Stimulated activated naive CD8-positive, alpha-beta T cell treated with anti-CD3 and anti-CD28 coated beads, Interleukin-15, Interleukin-2, amounts not matched to agents 100 ng/mL and 50 ng/mL, for 24 hours (primary cell): ENCODE measurements around the gene VWCE.
"Not testable (repeated sequence)": the region's sequence is repeated elsewhere in the genome, so short reads cannot be mapped to it uniquely, and the experiment has no call there.

ENCODE experiments used
- H3K27ac Mint-ChIP-seq: one replicate; pipeline ENCODE4 v1.8.0; 2021; ENCODE audit warnings: mild to moderate bottlenecking, mixed read lengths
- H3K27me3 Mint-ChIP-seq: one replicate; pipeline ENCODE4 v1.8.0; 2021; ENCODE audit warnings: mixed read lengths
- H3K36me3 Mint-ChIP-seq: one replicate; pipeline ENCODE4 v1.8.0; 2021; ENCODE audit warnings: low read depth, mixed read lengths
- H3K4me1 Mint-ChIP-seq: one replicate; pipeline ENCODE4 v1.8.0; 2021; ENCODE audit warnings: low read depth, mixed read lengths
- H3K4me3 Mint-ChIP-seq: one replicate; pipeline ENCODE4 v1.8.0; 2021; ENCODE audit warnings: mild to moderate bottlenecking, mixed read lengths
- H3K9me3 Mint-ChIP-seq: one replicate; pipeline ENCODE4 v1.8.0; 2021; ENCODE audit warnings: mixed read lengths

VWCE gene

DNA sequence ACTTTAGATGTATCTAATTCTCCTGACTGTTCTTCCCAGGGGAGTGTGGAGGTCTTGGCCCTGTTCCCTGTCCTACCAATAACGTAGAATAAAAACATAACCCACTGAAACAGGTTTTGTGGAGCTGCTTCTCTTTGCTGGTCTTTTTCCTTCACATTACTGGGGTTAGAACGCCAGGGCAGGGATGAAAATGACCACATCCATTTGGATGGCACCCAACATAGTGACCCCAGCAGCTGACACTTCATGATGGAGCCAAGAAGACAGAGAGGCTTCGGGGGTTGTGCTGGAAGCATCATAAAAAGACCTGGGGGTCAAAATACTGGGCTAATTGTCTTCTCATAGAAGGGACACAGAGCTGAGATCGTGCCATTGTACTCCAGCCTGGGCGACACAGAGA lies 63.5 kb downstream of the VWCE start:
- H3K36me3 Mint-ChIP-seq, H3K4me1 Mint-ChIP-seq, H3K4me3 Mint-ChIP-seq, H3K27ac Mint-ChIP-seq, H3K27me3 Mint-ChIP-seq, H3K9me3 Mint-ChIP-seq: not testable (repeated sequence)

GRCh38 chr11:61231033-61231432 lies 64.1 kb downstream of the VWCE start:
- not testable (repeated sequence) for H3K36me3 Mint-ChIP-seq, H3K9me3 Mint-ChIP-seq, H3K27me3 Mint-ChIP-seq, H3K4me3 Mint-ChIP-seq, H3K27ac Mint-ChIP-seq, H3K4me1 Mint-ChIP-seq

DNA sequence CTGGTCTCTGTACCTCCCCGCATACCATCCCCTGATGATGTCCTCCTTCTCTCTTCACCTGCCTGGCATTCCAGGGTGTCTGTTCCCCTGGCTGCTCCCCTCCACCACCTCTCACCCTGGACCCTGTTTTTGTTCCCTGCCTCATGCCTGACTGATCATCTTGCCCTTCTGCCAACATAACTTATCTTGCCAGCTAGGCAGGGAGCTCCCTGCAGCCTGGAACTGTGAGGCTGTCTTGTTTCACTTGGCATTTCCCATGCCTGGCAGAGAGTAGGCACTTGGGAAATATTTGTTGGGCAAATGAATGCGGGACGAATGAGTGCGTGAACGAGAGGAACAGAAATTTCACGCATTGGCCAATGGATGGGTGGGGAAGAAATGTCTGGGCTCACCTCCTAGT lies 65.7 kb downstream of the VWCE start:
- H3K9me3 Mint-ChIP-seq, H3K4me3 Mint-ChIP-seq, H3K36me3 Mint-ChIP-seq, H3K27ac Mint-ChIP-seq, H3K4me1 Mint-ChIP-seq, H3K27me3 Mint-ChIP-seq: not testable (repeated sequence)

DNA sequence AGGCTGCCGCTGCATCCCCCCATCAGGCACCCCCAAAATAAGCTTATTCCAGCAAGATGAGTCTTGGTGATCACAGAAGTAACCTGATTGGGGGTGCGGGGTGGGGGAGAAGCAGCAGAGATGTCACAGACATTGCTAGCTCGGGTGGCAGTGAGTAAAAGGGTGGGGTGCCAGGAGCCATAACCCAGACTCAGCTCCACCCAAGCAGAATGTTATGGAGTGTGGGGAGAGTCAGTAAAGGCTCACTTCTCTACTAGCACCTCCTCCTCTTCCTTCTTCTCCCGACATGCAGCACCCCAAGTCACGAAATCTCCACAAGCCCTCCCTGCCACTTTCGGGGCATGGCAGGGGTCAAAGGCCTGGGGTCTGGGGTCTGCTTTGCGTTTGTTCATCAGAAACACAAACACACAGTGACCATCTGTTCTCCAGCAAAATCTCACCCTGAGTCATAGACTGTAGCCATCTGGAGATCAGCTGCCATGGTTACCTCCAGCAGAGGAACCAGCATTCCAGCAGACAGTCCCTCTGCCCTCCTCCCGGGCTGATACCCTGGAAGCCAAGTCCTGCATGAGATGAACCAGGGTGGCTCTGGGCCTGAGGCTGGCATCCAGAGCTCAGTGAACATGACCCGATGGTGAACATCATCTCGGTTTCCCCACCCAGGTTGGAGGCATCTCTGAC lies 68.5 kb downstream of the VWCE start:
- H3K27ac Mint-ChIP-seq, H3K4me3 Mint-ChIP-seq, H3K27me3 Mint-ChIP-seq, H3K9me3 Mint-ChIP-seq, H3K36me3 Mint-ChIP-seq, H3K4me1 Mint-ChIP-seq: not testable (repeated sequence)

DNA sequence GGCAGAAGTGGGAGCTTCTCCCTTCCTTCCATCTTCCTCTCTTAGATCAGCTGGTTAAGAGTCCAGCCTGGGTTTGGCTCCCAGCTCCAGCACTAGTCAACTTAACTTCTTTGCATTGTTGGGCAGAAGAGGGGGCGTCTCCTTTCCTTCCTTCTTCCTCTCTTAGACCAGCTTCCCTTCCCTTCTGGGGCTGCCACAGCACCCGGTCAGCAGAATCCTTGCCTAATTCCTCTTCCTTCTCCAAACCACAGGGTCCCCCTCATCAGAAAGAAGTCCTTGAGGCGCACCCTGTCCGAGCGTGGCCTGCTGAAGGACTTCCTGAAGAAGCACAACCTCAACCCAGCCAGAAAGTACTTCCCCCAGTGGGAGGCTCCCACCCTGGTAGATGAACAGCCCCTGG lies 72.4 kb downstream of the VWCE start:
- H3K4me1 Mint-ChIP-seq, H3K4me3 Mint-ChIP-seq, H3K27me3 Mint-ChIP-seq, H3K36me3 Mint-ChIP-seq, H3K27ac Mint-ChIP-seq, H3K9me3 Mint-ChIP-seq: not testable (repeated sequence)

DNA sequence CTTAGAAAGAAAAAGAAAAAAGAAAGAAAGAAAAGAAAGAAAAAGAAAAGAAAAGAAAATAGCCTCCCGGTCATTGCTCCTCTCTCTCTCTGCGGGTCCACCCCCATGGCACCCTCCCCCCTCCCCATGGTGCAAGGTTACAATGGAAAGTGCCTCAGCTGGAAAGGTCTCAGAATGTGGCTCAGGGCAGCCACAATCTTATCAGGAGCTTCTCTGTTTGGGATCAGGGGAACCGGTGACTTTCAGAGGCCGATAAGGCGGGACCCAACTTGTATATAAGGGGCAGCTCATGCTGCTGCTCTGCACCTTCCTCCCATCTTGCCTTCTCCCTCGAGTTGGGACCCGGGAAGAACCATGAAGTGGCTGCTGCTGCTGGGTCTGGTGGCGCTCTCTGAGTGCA lies 73.1 kb downstream of the VWCE start, which contains the start of gene PGA4:
PGA4 (plus strand) TSS at position 301 of the 400 bp plus-strand sequence; CDS start at position 355, 54 bp downstream.
- H3K9me3 Mint-ChIP-seq, H3K27me3 Mint-ChIP-seq, H3K27ac Mint-ChIP-seq, H3K36me3 Mint-ChIP-seq, H3K4me1 Mint-ChIP-seq, H3K4me3 Mint-ChIP-seq: not testable (repeated sequence)

DNA sequence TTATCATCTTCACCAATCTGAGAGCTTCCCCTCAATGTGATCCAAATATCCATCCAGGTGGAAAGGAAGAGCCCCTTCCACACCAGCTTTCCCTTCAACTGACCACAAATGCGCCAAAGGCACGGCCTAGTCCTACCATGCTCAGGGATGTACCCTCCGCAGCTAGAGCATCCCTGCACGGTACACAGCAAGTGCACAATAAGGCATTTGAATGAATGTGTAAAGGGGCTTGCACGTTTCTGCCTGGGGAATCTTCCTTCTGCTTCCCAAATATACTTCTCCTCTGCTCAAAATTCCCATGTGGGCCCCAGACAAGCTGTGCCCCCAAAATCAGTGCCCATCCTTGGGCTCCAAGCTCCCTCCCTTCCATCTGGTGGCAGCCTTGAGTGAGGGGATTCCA lies 76.1 kb downstream of the VWCE start:
- not testable (repeated sequence) for H3K36me3 Mint-ChIP-seq, H3K9me3 Mint-ChIP-seq, H3K4me3 Mint-ChIP-seq, H3K4me1 Mint-ChIP-seq, H3K27me3 Mint-ChIP-seq, H3K27ac Mint-ChIP-seq

DNA sequence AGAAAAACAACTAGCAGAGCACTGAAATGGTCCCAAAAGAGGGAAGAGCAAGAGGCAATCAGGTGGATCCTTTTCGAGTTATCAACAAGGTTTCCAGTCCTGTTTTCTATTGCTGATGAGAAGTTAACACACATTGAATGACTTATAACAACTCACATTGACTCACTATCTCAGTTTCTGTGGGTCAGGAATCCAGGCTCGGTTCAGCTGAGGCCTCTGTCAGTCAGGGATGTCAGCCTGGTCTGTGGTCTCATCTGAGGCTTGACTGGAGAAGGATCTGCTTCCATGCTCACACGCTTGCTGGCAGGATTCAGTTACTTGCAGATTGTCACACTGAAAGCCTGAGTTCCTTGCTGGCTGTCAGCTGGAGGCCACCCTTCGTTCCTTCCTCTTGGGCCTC lies 76.8 kb downstream of the VWCE start:
- H3K27me3 Mint-ChIP-seq, H3K9me3 Mint-ChIP-seq, H3K4me1 Mint-ChIP-seq: not testable (repeated sequence)

GRCh38 chr11:61213711-61214324 lies 81.3 kb downstream of the VWCE start:
- H3K4me1 Mint-ChIP-seq, H3K36me3 Mint-ChIP-seq, H3K27me3 Mint-ChIP-seq, H3K9me3 Mint-ChIP-seq, H3K27ac Mint-ChIP-seq, H3K4me3 Mint-ChIP-seq: not testable (repeated sequence)

More for the DNA sequence above, 76.8 kb downstream of the VWCE start:
- H3K36me3 Mint-ChIP-seq, H3K27ac Mint-ChIP-seq, H3K4me3 Mint-ChIP-seq: not testable (repeated sequence)

DNA sequence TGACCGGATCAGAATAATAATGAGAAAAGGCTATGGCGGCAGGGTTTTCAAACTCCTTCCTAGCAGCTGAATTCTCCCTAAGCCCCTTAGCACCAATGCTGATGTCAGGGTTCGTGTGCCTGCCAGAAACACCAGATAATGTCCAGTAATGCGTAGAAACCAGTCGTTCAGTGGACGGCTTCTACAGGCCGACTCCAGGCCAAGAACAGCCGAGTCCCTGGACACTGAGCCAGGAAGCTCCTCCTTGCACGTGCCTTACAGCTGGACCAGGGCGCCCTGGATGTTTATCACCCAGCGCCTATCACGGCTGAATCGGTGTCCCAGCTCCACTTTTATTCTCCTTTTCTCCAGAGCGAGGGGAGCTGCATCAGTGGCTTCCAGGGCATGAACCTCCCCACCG lies 82.9 kb downstream of the VWCE start:
- not testable (repeated sequence) for H3K4me1 Mint-ChIP-seq, H3K4me3 Mint-ChIP-seq, H3K36me3 Mint-ChIP-seq, H3K27ac Mint-ChIP-seq, H3K9me3 Mint-ChIP-seq, H3K27me3 Mint-ChIP-seq

GRCh38 chr11:61211327-61211952 lies 83.7 kb downstream of the VWCE start:
- not testable (repeated sequence) for H3K27me3 Mint-ChIP-seq, H3K9me3 Mint-ChIP-seq

GRCh38 chr11:61210629-61211028 lies 84.5 kb downstream of the VWCE start:
- H3K4me1 Mint-ChIP-seq, H3K36me3 Mint-ChIP-seq: not testable (repeated sequence)

More at GRCh38 chr11:61211327-61211952, 83.7 kb downstream of the VWCE start:
- not testable (repeated sequence) for H3K36me3 Mint-ChIP-seq, H3K4me3 Mint-ChIP-seq, H3K4me1 Mint-ChIP-seq, H3K27ac Mint-ChIP-seq

More at GRCh38 chr11:61210629-61211028, 84.5 kb downstream of the VWCE start:
- not testable (repeated sequence) for H3K27ac Mint-ChIP-seq, H3K4me3 Mint-ChIP-seq, H3K27me3 Mint-ChIP-seq, H3K9me3 Mint-ChIP-seq
